A673 (cell line): ENCODE results near the gene QKI.

Experiments used
- CTCF ChIP-seq: fragments of 300-800, 200-600 bp; sonication (generic); conservative IDR thresholded peaks from 2 replicates; pipeline ENCODE4 v1.5.1; 2017; ENCODE audit warnings: low read depth, mild to moderate bottlenecking, antibody characterized with exemption, low read length, moderate library complexity, mixed read lengths
- EZH2 ChIP-seq: fragments of 200-600 bp; sonication (generic); IDR thresholded peaks from 2 replicates; pipeline ENCODE4 v1.6.1; 2017; ENCODE audit warnings: borderline replicate concordance, low read depth, mild to moderate bottlenecking, mixed read lengths, antibody characterized with exemption, low read length; ENCODE audit not compliant: poor library complexity, severe bottlenecking

DNA sequence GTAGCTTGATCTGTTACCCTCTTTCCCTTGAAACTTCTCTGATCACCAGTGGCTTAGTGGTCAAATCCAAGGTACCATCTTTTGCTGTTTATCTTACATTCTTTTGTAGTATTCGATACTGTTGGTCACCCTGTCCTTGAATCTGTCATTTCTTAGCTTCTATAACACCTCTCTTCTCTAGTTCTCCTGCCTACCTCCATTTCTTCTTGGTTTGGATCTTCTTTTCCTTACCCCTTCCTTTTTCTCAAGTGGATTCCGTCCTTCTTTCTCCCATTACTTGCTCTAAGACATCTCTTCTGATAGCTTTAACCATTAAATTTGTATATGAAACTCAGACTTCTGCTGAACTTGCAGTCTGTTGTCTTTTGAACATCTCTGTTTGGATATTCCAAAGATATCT, 39.9 kb downstream of the QKI start:
- no peak for TF ChIP-seq EZH2
- no peak for TF ChIP-seq CTCF
